ENCODE results near the gene NCKAP1.

NCKAP1 gene

GRCh38 chr2:182911813-182912517 lies 126.3 kb downstream of the NCKAP1 start:
- no peak for DNase-seq (ENCODE audit: low read depth)
- TF ChIP-seq, protein P1, sequence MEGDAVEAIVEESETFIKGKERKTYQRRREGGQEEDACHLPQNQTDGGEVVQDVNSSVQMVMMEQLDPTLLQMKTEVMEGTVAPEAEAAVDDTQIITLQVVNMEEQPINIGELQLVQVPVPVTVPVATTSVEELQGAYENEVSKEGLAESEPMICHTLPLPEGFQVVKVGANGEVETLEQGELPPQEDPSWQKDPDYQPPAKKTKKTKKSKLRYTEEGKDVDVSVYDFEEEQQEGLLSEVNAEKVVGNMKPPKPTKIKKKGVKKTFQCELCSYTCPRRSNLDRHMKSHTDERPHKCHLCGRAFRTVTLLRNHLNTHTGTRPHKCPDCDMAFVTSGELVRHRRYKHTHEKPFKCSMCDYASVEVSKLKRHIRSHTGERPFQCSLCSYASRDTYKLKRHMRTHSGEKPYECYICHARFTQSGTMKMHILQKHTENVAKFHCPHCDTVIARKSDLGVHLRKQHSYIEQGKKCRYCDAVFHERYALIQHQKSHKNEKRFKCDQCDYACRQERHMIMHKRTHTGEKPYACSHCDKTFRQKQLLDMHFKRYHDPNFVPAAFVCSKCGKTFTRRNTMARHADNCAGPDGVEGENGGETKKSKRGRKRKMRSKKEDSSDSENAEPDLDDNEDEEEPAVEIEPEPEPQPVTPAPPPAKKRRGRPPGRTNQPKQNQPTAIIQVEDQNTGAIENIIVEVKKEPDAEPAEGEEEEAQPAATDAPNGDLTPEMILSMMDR (conservative IDR thresholded peaks at IDR 0.05; ENCODE audit: low read depth, low read length): no peak
- no peak overlapping the region for H3K4me3 ChIP-seq (ENCODE audit: low read length)

DNA sequence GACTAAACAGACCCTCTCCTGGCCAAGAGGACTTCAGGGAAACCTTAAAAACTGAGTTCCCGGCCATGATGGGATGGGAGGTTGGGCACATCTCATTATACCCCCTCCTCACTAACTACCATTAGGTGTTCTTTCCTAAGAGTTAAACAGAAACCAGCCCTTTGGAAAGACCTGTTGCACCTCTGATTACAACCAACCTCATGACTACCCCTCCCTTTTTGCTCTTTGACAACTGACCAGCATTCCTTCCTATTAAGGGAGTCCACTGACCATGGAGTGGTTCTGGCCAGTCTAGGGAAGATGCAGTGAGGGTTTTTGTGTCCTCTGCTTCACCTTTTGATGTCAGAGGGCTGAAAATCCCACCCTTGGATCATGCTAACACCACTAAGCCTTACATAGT lies 127.3 kb downstream of the NCKAP1 start:
- H3K4me3 ChIP-seq (ENCODE audit: low read length): no peak overlapping the region
- DNase-seq (ENCODE audit: low read depth): no peak
- TF ChIP-seq, protein P1 (conservative IDR thresholded peaks at IDR 0.05; ENCODE audit: low read depth, low read length): no peak

DNA sequence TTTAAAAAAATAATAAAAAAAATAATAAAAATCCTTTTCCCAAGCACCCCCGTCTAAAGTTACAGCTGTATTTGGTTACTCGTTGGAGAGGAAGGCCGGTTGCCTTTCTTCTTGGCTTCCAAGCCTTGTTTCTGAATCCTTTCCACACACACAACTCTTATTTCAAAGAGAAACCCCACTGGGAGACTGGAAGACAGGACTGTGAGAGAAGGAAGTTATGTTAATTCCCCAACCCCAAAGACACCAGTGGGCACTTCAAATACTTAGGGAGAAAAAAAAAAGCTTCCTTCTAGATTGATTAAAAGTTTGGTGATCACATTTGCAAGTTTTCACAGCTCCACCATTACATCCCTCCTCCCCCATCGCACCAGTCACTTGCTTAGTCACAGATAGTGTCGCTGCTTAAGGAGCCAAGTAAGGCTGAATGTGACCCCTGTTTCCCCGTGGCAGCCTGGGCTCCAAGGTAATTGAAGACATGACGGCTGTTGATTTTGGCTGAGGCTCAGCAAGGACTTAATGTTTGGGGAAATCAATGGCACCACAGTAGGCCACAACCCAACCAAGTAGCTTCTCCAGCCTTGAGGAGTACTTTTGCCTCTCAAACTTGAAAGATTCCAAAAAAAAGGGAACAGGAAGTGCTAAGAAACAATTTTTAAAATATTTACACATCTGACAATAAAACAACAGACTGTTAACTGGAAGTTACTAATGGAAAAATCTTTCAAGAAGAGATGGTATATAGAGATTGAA lies 131.0 kb downstream of the NCKAP1 start:
- TF ChIP-seq, protein P1 (conservative IDR thresholded peaks at IDR 0.05; ENCODE audit: low read depth, low read length): no peak
- DNase-seq (ENCODE audit: low read depth): no peak
- no peak overlapping the region for H3K4me3 ChIP-seq (ENCODE audit: low read length)

DNA sequence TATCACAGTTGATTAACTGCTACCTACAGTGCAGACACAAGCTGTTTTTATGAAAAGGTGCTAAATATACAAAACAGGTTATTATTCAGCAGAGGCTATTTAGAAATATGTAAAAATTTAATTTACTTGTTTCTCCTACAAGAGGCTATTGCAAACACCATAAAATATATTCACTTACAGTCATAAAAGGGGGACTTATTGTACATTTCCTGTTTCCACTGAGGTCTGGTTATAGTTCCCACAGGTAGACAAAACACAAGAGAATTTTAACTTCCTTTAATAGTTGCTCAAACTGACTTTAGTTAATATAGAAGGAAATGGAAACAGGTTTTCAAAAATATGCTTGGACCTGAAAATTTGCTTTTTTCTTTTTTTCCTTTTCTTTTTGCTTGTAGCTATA lies 131.8 kb downstream of the NCKAP1 start:
- no peak for DNase-seq (ENCODE audit: low read depth)
- H3K4me3 ChIP-seq (ENCODE audit: low read length): no peak overlapping the region
- TF ChIP-seq, protein P1 (conservative IDR thresholded peaks at IDR 0.05; ENCODE audit: low read depth, low read length): no peak

- TF ChIP-seq, protein P1 (conservative IDR thresholded peaks at IDR 0.05; ENCODE audit: low read depth, low read length): no peak
- no peak overlapping the region for H3K4me3 ChIP-seq (ENCODE audit: low read length)
- no peak for DNase-seq (ENCODE audit: low read depth)
Observed at GRCh38 chr2:182904844-182905243, 133.4 kb downstream of the NCKAP1 start.

- TF ChIP-seq, protein P1 (conservative IDR thresholded peaks at IDR 0.05; ENCODE audit: low read depth, low read length): no peak
- DNase-seq (ENCODE audit: low read depth): no peak
- H3K4me3 ChIP-seq (ENCODE audit: low read length): no peak overlapping the region
Observed at GRCh38 chr2:182903566-182903965, 134.7 kb downstream of the NCKAP1 start.

DNA sequence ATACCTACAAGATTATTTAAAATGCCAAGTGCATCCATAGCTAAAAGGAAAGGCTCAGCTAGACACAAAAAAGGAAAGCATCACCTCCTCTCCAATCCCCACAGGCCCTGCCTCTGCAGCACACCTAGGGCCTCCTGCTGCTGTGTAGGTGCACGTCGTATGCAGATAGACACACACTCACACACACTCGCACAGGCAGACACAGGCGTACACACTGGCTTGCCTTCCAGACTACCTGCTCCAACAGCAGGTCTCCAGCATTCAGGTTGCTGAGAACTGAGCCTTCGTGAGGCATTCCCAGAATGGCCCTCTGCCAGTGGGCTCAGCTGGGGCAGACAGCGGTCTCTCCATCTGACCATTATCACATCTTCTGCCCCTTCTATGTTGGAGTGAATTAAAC lies 136.5 kb downstream of the NCKAP1 start:
- H3K4me3 ChIP-seq (ENCODE audit: low read length): no peak overlapping the region
- DNase-seq (ENCODE audit: low read depth): no peak
- TF ChIP-seq, protein P1 (conservative IDR thresholded peaks at IDR 0.05; ENCODE audit: low read depth, low read length): no peak

All from retinal pigment epithelial cell (primary cell).